Spleen (tissue), 11 donors: ENCODE results near the gene NRG4. TPM values are rescaled to one million over a fixed set of nuclear protein-coding genes. Genes with fewer than 3 reads are reported as not detected.
"Not testable (repeated sequence)": the region's sequence is repeated elsewhere in the genome, so short reads cannot be mapped to it uniquely, and the experiment has no call there.

Experiments used
- DNase-seq: peaks from one replicate; pipeline ENCODE4 v3.0.0-alpha.2; 2020
- H3K27ac ChIP-seq, 8 donors: fragments of 200-600 bp; sonication (generic) in 7 of 8; 1 replicate in 4 of 8; 2 replicates in 4 of 8; pipeline versions ENCODE4 v1.5.0 to v1.8.0; 2016 to 2021; ENCODE audit warnings: inconsistent platforms in 4 of 8, mild to moderate bottlenecking in 4 of 8, moderate library complexity in 1 of 8
- H3K27me3 ChIP-seq, 7 donors: fragments of 200-600 bp; sonication (generic) in 6 of 7; replicated peaks in 1 of 7; 1 replicate in 4 of 7; 2 replicates in 3 of 7; pipeline versions ENCODE4 v1.5.0 to v1.8.0; 2016 to 2021; ENCODE audit warnings: inconsistent platforms in 3 of 7, mild to moderate bottlenecking in 1 of 7
- H3K36me3 ChIP-seq, 6 donors: fragments of 200-600 bp; sonication (generic) in 5 of 6; 1 replicate in 4 of 6; 2 replicates in 2 of 6; pipeline versions ENCODE4 v1.5.0 to v1.8.0; 2016 to 2021; ENCODE audit warnings: inconsistent platforms in 2 of 6
- H3K4me1 ChIP-seq, 6 donors: fragments of 200-600 bp; sonication (generic) in 5 of 6; 1 replicate in 3 of 6; 2 replicates in 3 of 6; pipeline versions ENCODE4 v1.5.0 to v1.8.0; 2016 to 2021; ENCODE audit warnings: inconsistent platforms in 3 of 6
- H3K4me3 ChIP-seq, 8 donors: fragments of 200-600 bp; sonication (generic) in 7 of 8; 1 replicate in 4 of 8; 2 replicates in 4 of 8; pipeline versions ENCODE4 v1.5.0 to v1.8.0; 2016 to 2021; ENCODE audit warnings: inconsistent platforms in 4 of 8, mild to moderate bottlenecking in 4 of 8, moderate library complexity in 2 of 8
- H3K9me3 ChIP-seq, 8 donors: fragments of 200-600 bp; sonication (generic) in 7 of 8; 1 replicate in 4 of 8; 2 replicates in 4 of 8; pipeline versions ENCODE4 v1.5.0 to v1.8.0; 2016 to 2021; ENCODE audit warnings: inconsistent platforms in 4 of 8
- POLR2A ChIP-seq, 3 donors: fragments of 450-650 bp; IDR thresholded peaks; one replicate each; pipeline ENCODE4 v1.5.1; 2017; ENCODE audit warnings: antibody characterized with exemption in 3 of 3, mild to moderate bottlenecking in 1 of 3
- POLR2AphosphoS5 ChIP-seq, 3 donors: sonication (generic); formaldehyde crosslinking; IDR thresholded peaks; one replicate each; pipeline ENCODE4 v1.5.1; 2017; ENCODE audit warnings: antibody characterized with exemption in 3 of 3
- WGBS, 5 donors: extraction: QIAGEN DNeasy Blood & Tissue Kit in 3 of 5; methylation state at CpG; one replicate each; pipeline versions ENCODE4 v1.1.5 to v1.1.7; 2013 to 2018; 5-methylcytosine and 5-hydroxymethylcytosine counted together
- intact Hi-C: fragments of 100-400 bp; cut with DNase I; formaldehyde crosslinking; loops from one replicate; pipeline ENCODE4 v1.15.0; 2023; ENCODE audit warnings: low total_unique reads
- polyA plus RNA-seq, 3 donors: library from polyadenylated mRNA; stranded (reverse); fragments of 200-250 nt; gene quantifications; one replicate each; pipeline ENCODE4 v1.2.1, GENCODE V29; 2013
- total RNA-seq, 7 donors: library from RNA; depleted of rRNA in 3 of 7; stranded (reverse); fragments of >200 nt in 3 of 7; fragmentation: NEBNext Ultra II Directional in 4 of 7; extraction: Animal tissue kit (Norgen Biotek cat#: 25700) in 4 of 7; gene quantifications; one replicate each; pipeline versions ENCODE4 v1.1.0 to v1.2.1, GENCODE V29; 2016 to 2021
- TF ChIP-seq, protein P1 (sequence below), 11 experiments: fragments of 200-600 bp in 7 of 11; fragments of 450-650 bp in 4 of 11; sonication (generic) in 4 of 11; IDR thresholded peaks in 8 of 11; conservative IDR thresholded peaks in 3 of 11; 1 replicate in 7 of 11; 2 replicates in 4 of 11; pipeline versions ENCODE4 v1.4.0 to v1.8.0; 2016 to 2021; ENCODE audit warnings: antibody characterized with exemption in 11 of 11, inconsistent platforms in 4 of 11, mild to moderate bottlenecking in 1 of 11
- donor health status: healthy with polysubstance abuse.
- donor health status: DM: no; HTN: no; CAD: no; lungs with moderate emphysema.
- donor health status: DM: no; HTN: no; CAD: no.
- donor health status: Bipolar disorder and iron deficiency.
- donor health status: healthy.
- donor health status: DM: no; HTN: no; CAD: no.
- donor health status: DM: yes; HTN: yes; CAD: no.

The NRG4 gene
- total and polyA plus RNA-seq, 10 donors = 0.09 to 0.76 (median 0.42) TPM; not detected in 5

- Histone ChIP-seq H3K4me1 (peaks cover 0 to 43% (median 11%) of the 10 kb centered on the region in 6 donors), H3K27me3 (no peaks in the 10 kb centered on the region), H3K27ac (peak overlapping the region in 2 of 8 donors; percentile 20 to 37), H3K4me3 (no peak overlapping the region), H3K36me3 (peaks cover 0 to 74% (median 20%) of the 10 kb centered on the region in 6 donors), H3K9me3 (no peaks in the 10 kb centered on the region)
- intact Hi-C loops = no loop called here
- DNase-seq = no peak
- 74 to 80% (median 75%) methylated on average over 9 of the region's 9 CpGs for WGBS, 5 donors
- TF ChIP-seq POLR2A (IDR thresholded peaks at IDR 0.05) = no peak
- TF ChIP-seq, protein P1, sequence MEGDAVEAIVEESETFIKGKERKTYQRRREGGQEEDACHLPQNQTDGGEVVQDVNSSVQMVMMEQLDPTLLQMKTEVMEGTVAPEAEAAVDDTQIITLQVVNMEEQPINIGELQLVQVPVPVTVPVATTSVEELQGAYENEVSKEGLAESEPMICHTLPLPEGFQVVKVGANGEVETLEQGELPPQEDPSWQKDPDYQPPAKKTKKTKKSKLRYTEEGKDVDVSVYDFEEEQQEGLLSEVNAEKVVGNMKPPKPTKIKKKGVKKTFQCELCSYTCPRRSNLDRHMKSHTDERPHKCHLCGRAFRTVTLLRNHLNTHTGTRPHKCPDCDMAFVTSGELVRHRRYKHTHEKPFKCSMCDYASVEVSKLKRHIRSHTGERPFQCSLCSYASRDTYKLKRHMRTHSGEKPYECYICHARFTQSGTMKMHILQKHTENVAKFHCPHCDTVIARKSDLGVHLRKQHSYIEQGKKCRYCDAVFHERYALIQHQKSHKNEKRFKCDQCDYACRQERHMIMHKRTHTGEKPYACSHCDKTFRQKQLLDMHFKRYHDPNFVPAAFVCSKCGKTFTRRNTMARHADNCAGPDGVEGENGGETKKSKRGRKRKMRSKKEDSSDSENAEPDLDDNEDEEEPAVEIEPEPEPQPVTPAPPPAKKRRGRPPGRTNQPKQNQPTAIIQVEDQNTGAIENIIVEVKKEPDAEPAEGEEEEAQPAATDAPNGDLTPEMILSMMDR (IDR thresholded peaks at IDR 0.05 in 8 of 11, conservative IDR thresholded peaks at IDR 0.05 in 3 of 11) = peak in 8 of 11 experiments; percentile 15 to 42 (median 32)
- TF ChIP-seq POLR2AphosphoS5 (IDR thresholded peaks at IDR 0.05) = no peak
These were observed 90.2 kb downstream of the NRG4 start for GRCh38 chr15:75921732-75922703.

GRCh38 chr15:75920079-75920478 lies 92.1 kb downstream of the NRG4 start:
- Histone ChIP-seq H3K9me3 (no peaks in the 10 kb centered on the region), H3K4me3 (no peak overlapping the region), H3K27me3 (no peaks in the 10 kb centered on the region), H3K27ac (no peak overlapping the region), H3K4me1 (peaks cover 0 to 31% (median 7%) of the 10 kb centered on the region in 6 donors), H3K36me3 (peaks cover 0 to 87% (median 24%) of the 10 kb centered on the region in 6 donors)
- 94 to 100% (median 100%) methylated on average over 1 of the region's 1 CpG for WGBS, 5 donors
- TF ChIP-seq POLR2AphosphoS5 (IDR thresholded peaks at IDR 0.05) (no peak), POLR2A (IDR thresholded peaks at IDR 0.05) (no peak)
- TF ChIP-seq, protein P1 (IDR thresholded peaks at IDR 0.05 in 8 of 11, conservative IDR thresholded peaks at IDR 0.05 in 3 of 11) = no peak
- intact Hi-C loops = no loop called here
- DNase-seq = no peak

GRCh38 chr15:75918135-75918534 lies 94.1 kb downstream of the NRG4 start:
- Histone ChIP-seq H3K4me1 (peaks cover 0 to 14% (median 6%) of the 10 kb centered on the region in 6 donors), H3K27ac (no peak overlapping the region), H3K4me3 (no peak overlapping the region), H3K27me3 (no peaks in the 10 kb centered on the region), H3K36me3 (peaks cover 0 to 95% (median 36%) of the 10 kb centered on the region in 6 donors), H3K9me3 (no peaks in the 10 kb centered on the region)
- TF ChIP-seq, protein P1 (IDR thresholded peaks at IDR 0.05 in 8 of 11, conservative IDR thresholded peaks at IDR 0.05 in 3 of 11) = no peak
- no peak for TF ChIP-seq POLR2A (IDR thresholded peaks at IDR 0.05)
- intact Hi-C loops = no loop called here
- WGBS, 5 donors = 85 to 97% (median 94%) methylated on average over 1 of the region's 1 CpG
- DNase-seq = no peak

- H3K27ac ChIP-seq = no peak overlapping the region
- H3K4me1 ChIP-seq = peaks cover 0 to 4% (median under 1%) of the 10 kb centered on the region in 6 donors
- TF ChIP-seq POLR2A (IDR thresholded peaks at IDR 0.05) (no peak), POLR2AphosphoS5 (IDR thresholded peaks at IDR 0.05) (no peak)
- TF ChIP-seq, protein P1 (IDR thresholded peaks at IDR 0.05 in 8 of 11, conservative IDR thresholded peaks at IDR 0.05 in 3 of 11) = no peak
- no peak overlapping the region for H3K4me3 ChIP-seq
- 83 to 92% (median 88%) methylated on average over 1 of the region's 1 CpG for WGBS, 5 donors
- peaks cover 0 to 93% (median 38%) of the 10 kb centered on the region in 6 donors for H3K36me3 ChIP-seq
- H3K27me3 ChIP-seq = no peaks in the 10 kb centered on the region
- no peaks in the 10 kb centered on the region for H3K9me3 ChIP-seq
- no peak for DNase-seq
- intact Hi-C loops = no loop called here
These were observed 95.2 kb downstream of the NRG4 start for GRCh38 chr15:75916978-75917377.

- H3K27ac ChIP-seq, H3K9me3 ChIP-seq, intact Hi-C loops, H3K4me3 ChIP-seq, DNase-seq, H3K27me3 ChIP-seq: not testable (repeated sequence)
- peaks cover 0 to 32% (median 10%) of the 10 kb centered on the region in 6 donors for H3K4me1 ChIP-seq
- peaks cover 0 to 88% (median 15%) of the 10 kb centered on the region in 6 donors for H3K36me3 ChIP-seq
- WGBS, 5 donors = 83 to 91% (median 87%) methylated on average over 3 of the region's 3 CpGs
These were observed 101.9 kb downstream of the NRG4 start for GRCh38 chr15:75910355-75910754.
